ENCODE data around the gene RNU11. TPM values are rescaled to one million over a fixed set of nuclear protein-coding genes. Genes with fewer than 3 reads are reported as not detected.

The RNU11 gene
- total RNA-seq, 1 experiment from 2014 or later, result not detected

- DNase-seq (ENCODE audit: low spot score), result no peak
- BruUV-seq (replicated peaks), result no TSS peak
- ChIA-PET POLR2A (ENCODE audit: low non-redundant PET) (no interaction called here), CTCF (no interaction called here)
- H3K4me3 ChIP-seq (ENCODE audit: low read depth, low read length, poor library complexity, severe bottlenecking), result no peak overlapping the region
- H3K4me1 ChIP-seq (ENCODE audit: insufficient read depth, low read length, poor library complexity, severe bottlenecking), result no peaks in the 10 kb centered on the region
- no peaks in the 10 kb centered on the region for H3K9me3 ChIP-seq (ENCODE audit: low read depth, low read length, poor library complexity, severe bottlenecking)
- peaks cover 14% of the 10 kb centered on the region for H3K36me3 ChIP-seq (ENCODE audit: insufficient read depth, low read length, poor library complexity, severe bottlenecking)
- no peaks in the 10 kb centered on the region for H3K27me3 ChIP-seq (replicated peaks; ENCODE audit: insufficient read depth, low read depth, low read length, poor library complexity)
- intact Hi-C loops (cut with micrococcal nuclease; ENCODE audit: unreplicated experiment), result no loop called here
- H3K27ac ChIP-seq (ENCODE audit: low read depth, low read length, poor library complexity, severe bottlenecking), result no peak overlapping the region
- TF ChIP-seq EZH2 (IDR thresholded peaks at IDR 0.05; ENCODE audit: borderline replicate concordance, low read depth, low read length, poor library complexity, severe bottlenecking) (no peak), CTCF (conservative IDR thresholded peaks at IDR 0.05; ENCODE audit: low read depth, low read length) (no peak)
Measured at GRCh38 chr1:28613175-28613574, 35.2 kb upstream of the RNU11 start.

DNA sequence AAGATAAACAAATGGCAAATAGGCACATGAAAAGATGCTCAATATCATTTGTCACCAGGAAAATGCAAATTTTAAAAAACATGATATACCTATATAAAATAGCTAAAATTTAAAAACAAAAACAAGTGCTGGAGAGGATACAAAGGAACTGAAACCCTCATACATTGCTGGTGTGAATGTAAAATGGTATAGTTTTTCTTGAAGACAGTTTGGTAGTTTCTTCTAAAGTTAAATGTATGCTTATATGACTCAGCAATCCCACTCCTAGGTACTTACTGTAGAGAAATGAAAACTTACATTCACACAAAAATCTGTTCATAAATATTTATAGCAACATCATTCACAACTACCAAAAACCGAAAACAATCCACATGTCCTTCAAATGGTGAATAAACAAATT is 16.7 kb upstream of the RNU11 start:
- CTCF ChIA-PET, result no interaction called here
- no peak overlapping the region for H3K4me3 ChIP-seq (ENCODE audit: low read depth, low read length, poor library complexity, severe bottlenecking)
- POLR2A ChIA-PET (ENCODE audit: low non-redundant PET), result interaction anchor here (0.6 kb wide), 1 partner anchor 344 kb away, joined by 11 read pairs; no protein-coding TSS in a partner anchor
- H3K36me3 ChIP-seq (ENCODE audit: insufficient read depth, low read length, poor library complexity, severe bottlenecking), result no peaks in the 10 kb centered on the region
- H3K27me3 ChIP-seq (replicated peaks; ENCODE audit: insufficient read depth, low read depth, low read length, poor library complexity), result no peaks in the 10 kb centered on the region
- no peak for TF ChIP-seq CTCF (conservative IDR thresholded peaks at IDR 0.05; ENCODE audit: low read depth, low read length)
- no peak for TF ChIP-seq EZH2 (IDR thresholded peaks at IDR 0.05; ENCODE audit: borderline replicate concordance, low read depth, low read length, poor library complexity, severe bottlenecking)
- BruUV-seq (replicated peaks), result no TSS peak
- H3K4me1 ChIP-seq (ENCODE audit: insufficient read depth, low read length, poor library complexity, severe bottlenecking), result peaks cover 10% of the 10 kb centered on the region
- H3K27ac ChIP-seq (ENCODE audit: low read depth, low read length, poor library complexity, severe bottlenecking), result peak overlapping the region; percentile 23
- DNase-seq (ENCODE audit: low spot score), result no peak
- no peaks in the 10 kb centered on the region for H3K9me3 ChIP-seq (ENCODE audit: low read depth, low read length, poor library complexity, severe bottlenecking)
- intact Hi-C loops (cut with micrococcal nuclease; ENCODE audit: unreplicated experiment), result no loop called here

DNA sequence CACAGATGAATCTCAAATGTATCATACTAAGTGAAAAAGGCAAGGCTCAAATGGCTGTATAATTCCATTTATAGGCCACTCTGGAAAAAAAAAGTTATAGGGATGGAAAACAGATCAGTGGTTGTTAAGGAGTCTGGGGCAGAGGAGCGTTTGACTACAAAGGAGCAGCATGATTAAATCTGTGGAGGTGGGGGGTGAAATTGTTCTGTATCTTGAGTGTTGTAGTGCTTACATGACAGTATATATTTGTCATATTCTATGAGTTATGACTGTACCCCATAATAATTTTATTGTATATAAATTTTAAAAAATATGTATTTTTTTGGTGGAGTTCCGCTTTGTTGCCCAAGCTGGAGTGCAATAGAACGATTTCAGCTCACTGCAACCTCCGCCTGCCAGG is 15.8 kb upstream of the RNU11 start:
- POLR2A ChIA-PET (ENCODE audit: low non-redundant PET), result interaction anchor here (0.6 kb wide), 1 partner anchor 36 kb away, joined by 3 read pairs; no protein-coding TSS in a partner anchor
- no peak for DNase-seq (ENCODE audit: low spot score)
- CTCF ChIA-PET, result interaction anchor here (0.7 kb wide), 1 partner anchor 16 kb away, joined by 4 read pairs; the partner anchor contains the start of gene RNU11
- TF ChIP-seq EZH2 (IDR thresholded peaks at IDR 0.05; ENCODE audit: borderline replicate concordance, low read depth, low read length, poor library complexity, severe bottlenecking) (no peak), CTCF (conservative IDR thresholded peaks at IDR 0.05; ENCODE audit: low read depth, low read length) (no peak)
- intact Hi-C loops (cut with micrococcal nuclease; ENCODE audit: unreplicated experiment), result no loop called here
- no peak overlapping the region for H3K27ac ChIP-seq (ENCODE audit: low read depth, low read length, poor library complexity, severe bottlenecking)
- no peak overlapping the region for H3K4me3 ChIP-seq (ENCODE audit: low read depth, low read length, poor library complexity, severe bottlenecking)
- BruUV-seq (replicated peaks), result no TSS peak
- H3K4me1 ChIP-seq (ENCODE audit: insufficient read depth, low read length, poor library complexity, severe bottlenecking), result peaks cover 10% of the 10 kb centered on the region
- no peaks in the 10 kb centered on the region for H3K27me3 ChIP-seq (replicated peaks; ENCODE audit: insufficient read depth, low read depth, low read length, poor library complexity)
- no peaks in the 10 kb centered on the region for H3K36me3 ChIP-seq (ENCODE audit: insufficient read depth, low read length, poor library complexity, severe bottlenecking)
- H3K9me3 ChIP-seq (ENCODE audit: low read depth, low read length, poor library complexity, severe bottlenecking), result no peaks in the 10 kb centered on the region

Measured in A673 (cell line).